Glutamatergic neuron (in vitro differentiated cells): ENCODE data around the gene NEK7. TPM values are rescaled to one million over a fixed set of nuclear protein-coding genes. Genes with fewer than 3 reads are reported as not detected.
"Not testable (repeated sequence)": the region's sequence is repeated elsewhere in the genome, so short reads cannot be mapped to it uniquely, and the experiment has no call there.

Experiments used
- DNase-seq: peaks from one replicate; pipeline ENCODE4 v3.0.0; 2022
- H3K27ac Mint-ChIP-seq: one replicate; pipeline ENCODE4 v1.8.0; 2020; ENCODE audit warnings: mild to moderate bottlenecking, mixed read lengths, inconsistent platforms; ENCODE audit not compliant: unreplicated experiment
- H3K27me3 Mint-ChIP-seq: one replicate; pipeline ENCODE4 v1.8.0; 2020; ENCODE audit warnings: mild to moderate bottlenecking, moderate library complexity, mixed read lengths, inconsistent platforms; ENCODE audit not compliant: unreplicated experiment
- H3K36me3 Mint-ChIP-seq: one replicate; pipeline ENCODE4 v1.8.0; 2020; ENCODE audit warnings: mild to moderate bottlenecking, mixed read lengths, inconsistent platforms; ENCODE audit not compliant: unreplicated experiment
- H3K4me1 Mint-ChIP-seq: one replicate; pipeline ENCODE4 v1.8.0; 2020; ENCODE audit warnings: mild to moderate bottlenecking, low read depth, mixed read lengths, inconsistent platforms; ENCODE audit not compliant: unreplicated experiment
- H3K4me3 Mint-ChIP-seq: one replicate; pipeline ENCODE4 v1.8.0; 2020; ENCODE audit warnings: mild to moderate bottlenecking, mixed read lengths, inconsistent platforms; ENCODE audit not compliant: unreplicated experiment
- H3K9me3 Mint-ChIP-seq: one replicate; pipeline ENCODE4 v1.8.0; 2020; ENCODE audit warnings: mild to moderate bottlenecking, moderate library complexity, mixed read lengths, inconsistent platforms; ENCODE audit not compliant: unreplicated experiment
- CTCF ChIP-seq: fragments of 200-600 bp; sonication (generic); IDR thresholded peaks from one replicate; pipeline ENCODE4 v1.5.0; 2021; ENCODE audit not compliant: partially characterized antibody, unreplicated experiment
- total RNA-seq: library from RNA; stranded (reverse); fragmentation: NEBNext Ultra II Directional; extraction: Animal tissue kit (Norgen Biotek cat#: 25700); gene quantifications from one replicate; pipeline ENCODE4 v1.2.1, GENCODE V29; 2021; ENCODE audit not compliant: unreplicated experiment

Gene NEK7
- total RNA-seq, 1 donor from 2014 or later, result 11.5 TPM

- Mint-ChIP-seq H3K27me3 (no peaks in the 10 kb centered on the region), H3K27ac (no peak overlapping the region), H3K4me1 (peaks cover 2% of the 10 kb centered on the region), H3K9me3 (no peaks in the 10 kb centered on the region), H3K4me3 (no peak overlapping the region), H3K36me3 (no peaks in the 10 kb centered on the region)
- DNase-seq, result no peak
- no peak for TF ChIP-seq CTCF
Measured at GRCh38 chr1:198187973-198188588, 31.3 kb downstream of the NEK7 start.

GRCh38 chr1:198191117-198191516, 34.3 kb downstream of the NEK7 start:
- Mint-ChIP-seq H3K27ac (no peak overlapping the region), H3K4me3 (no peak overlapping the region), H3K4me1 (peaks cover 2% of the 10 kb centered on the region), H3K36me3 (no peaks in the 10 kb centered on the region), H3K27me3 (no peaks in the 10 kb centered on the region), H3K9me3 (peaks cover 2% of the 10 kb centered on the region)
- no peak for TF ChIP-seq CTCF
- DNase-seq, result no peak

GRCh38 chr1:198193871-198194270, 37.1 kb downstream of the NEK7 start:
- DNase-seq, H3K9me3 Mint-ChIP-seq, H3K27me3 Mint-ChIP-seq, H3K27ac Mint-ChIP-seq, H3K36me3 Mint-ChIP-seq, H3K4me1 Mint-ChIP-seq, H3K4me3 Mint-ChIP-seq: not testable (repeated sequence)

- no peaks in the 10 kb centered on the region for H3K36me3 Mint-ChIP-seq
- peaks cover 2% of the 10 kb centered on the region for H3K27me3 Mint-ChIP-seq
- peaks cover 3% of the 10 kb centered on the region for H3K9me3 Mint-ChIP-seq
- H3K4me1 Mint-ChIP-seq, result peaks cover 2% of the 10 kb centered on the region
- H3K4me3 Mint-ChIP-seq, result no peak overlapping the region
- DNase-seq, result no peak
- no peak for TF ChIP-seq CTCF
- H3K27ac Mint-ChIP-seq, result no peak overlapping the region
Measured at GRCh38 chr1:198196630-198197029, 39.8 kb downstream of the NEK7 start.

GRCh38 chr1:198197285-198197684, 40.5 kb downstream of the NEK7 start:
- H3K4me1 Mint-ChIP-seq, result peaks cover 2% of the 10 kb centered on the region

More at GRCh38 chr1:198197285-198197684, 40.5 kb downstream of the NEK7 start:
- Mint-ChIP-seq H3K9me3 (peaks cover 3% of the 10 kb centered on the region), H3K36me3 (no peaks in the 10 kb centered on the region), H3K27me3 (peaks cover 2% of the 10 kb centered on the region), H3K4me3 (no peak overlapping the region), H3K27ac (no peak overlapping the region)
- no peak for DNase-seq
- no peak for TF ChIP-seq CTCF
